Pancreas (tissue), 10 donors: ENCODE results near the gene RNASEL. TPM values are rescaled to one million over a fixed set of nuclear protein-coding genes. Genes with fewer than 3 reads are reported as not detected.

Source experiments
- ATAC-seq, 4 donors: fragments of 200-7000 bp; cut with Tn5 transposase; one replicate each; pipeline versions ENCODE4 v1.8.0 to v1.9.1; 2020; ENCODE audit warnings: mild to moderate bottlenecking in 4 of 4, moderate library complexity in 4 of 4
- DNase-seq, 6 donors: peaks; one replicate each; pipeline ENCODE4 v3.0.0-alpha.2; 2020
- FAIRE-seq: peaks from 2 replicates; lab custom pipeline; 2012; peaks lifted over from hg19 to GRCh38; lab: Jason Lieb, UNC
- H3K27ac ChIP-seq, 4 donors: fragments of 200-600 bp; sonication (generic); 1 replicate in 3 of 4; 2 replicates in 1 of 4; pipeline versions ENCODE4 v1.5.0 to v1.8.0; 2020
- H3K27me3 ChIP-seq, 4 donors: fragments of 200-600 bp; one replicate each; pipeline ENCODE4 v1.8.0; 2021
- H3K36me3 ChIP-seq, 3 donors: fragments of 200-600 bp; sonication (generic) in 1 of 3; one replicate each; pipeline versions ENCODE4 v1.5.0 to v1.8.0; 2020 to 2021
- H3K4me1 ChIP-seq, 3 donors: fragments of 200-600 bp; one replicate each; pipeline ENCODE4 v1.8.0; 2021
- H3K4me3 ChIP-seq, 4 donors: fragments of 200-600 bp; sonication (generic) in 2 of 4; one replicate each; pipeline versions ENCODE4 v1.5.0 to v1.8.0; 2020 to 2021
- H3K9me3 ChIP-seq, 4 donors: fragments of 200-600 bp; one replicate each; pipeline ENCODE4 v1.8.0; 2021
- CTCF ChIP-seq, 4 donors: fragments of 200-600 bp; sonication (generic) in 3 of 4; IDR thresholded peaks; one replicate each; pipeline versions ENCODE4 v1.5.0 to v1.8.0; 2021; ENCODE audit warnings: antibody characterized with exemption in 4 of 4
- WGBS, 2 donors: extraction: QIAGEN DNeasy Blood & Tissue Kit; methylation state at CpG; one replicate each; pipeline ENCODE4 v1.1.7; 2013; 5-methylcytosine and 5-hydroxymethylcytosine counted together
- intact Hi-C, 3 donors: fragments of 100-400 bp; cut with DNase I; formaldehyde crosslinking; loops; one replicate each; pipeline versions ENCODE4 v1.11.1 to v1.14.2; 2022
- polyA plus RNA-seq, 2 donors: library from polyadenylated mRNA; stranded (reverse); fragments of 200-250 nt; gene quantifications; one replicate each; pipeline ENCODE4 v1.2.3, GENCODE V29; 2013
- total RNA-seq, 6 donors: library from RNA; stranded (reverse); fragmentation: NEBNext Ultra II Directional in 4 of 6; extraction: Animal tissue kit (Norgen Biotek cat#: 25700) in 4 of 6; gene quantifications; one replicate each; pipeline versions ENCODE4 v1.2.1 to v1.2.4, GENCODE V29; 2021 to 2023
- donor health status: healthy with polysubstance abuse.
- donor health status: DM: no; HTN: no; CAD: no; lungs with moderate emphysema.
- donor health status: DM: no; HTN: no; CAD: no.
- donor health status: control.
- donor health status: control.
- donor health status: Bipolar disorder and iron deficiency.
- donor health status: DM: yes; HTN: yes; CAD: no.
- donor health status: DM: no; HTN: no; CAD: no.
- donor health status: DM: no; HTN: no; CAD: no.
- donor health status: DM: yes; HTN: yes; CAD: no.

The RNASEL gene
- total and polyA plus RNA-seq, 8 donors: 1.1 to 7.0 (median 2.7) TPM

DNA sequence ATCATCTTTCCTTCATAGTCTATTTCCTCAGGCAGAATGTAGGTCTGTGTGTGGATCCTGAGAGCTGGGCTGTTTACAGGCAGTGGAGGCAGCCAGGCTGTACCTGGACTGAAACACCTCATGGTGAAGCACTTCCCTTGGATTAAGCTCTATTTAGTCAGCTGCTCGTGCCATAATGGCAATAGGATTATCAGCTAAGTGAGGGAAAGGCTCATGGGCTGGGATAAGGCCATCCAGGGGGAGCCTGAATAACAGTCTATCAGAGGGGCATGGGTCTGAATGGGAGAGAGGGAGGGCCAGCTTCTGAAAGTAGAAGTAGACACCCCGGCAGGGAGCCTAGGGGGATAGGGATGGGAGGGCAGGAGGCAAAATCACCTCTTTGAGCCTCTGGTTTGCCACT, 8.3 kb downstream of the RNASEL start:
- Histone ChIP-seq H3K36me3 (peaks cover 0 to 37% (median 0%) of the 10 kb centered on the region in 3 donors), H3K4me1 (no peaks in the 10 kb centered on the region), H3K27ac (no peak overlapping the region), H3K4me3 (no peak overlapping the region), H3K9me3 (no peaks in the 10 kb centered on the region), H3K27me3 (no peaks in the 10 kb centered on the region)
- ATAC-seq (no peak), FAIRE-seq (no peak), DNase-seq (no peak)
- 90% methylated on average over 2 of the region's 2 CpGs for WGBS, 2 donors
- intact Hi-C loops: loop anchor here in 1 of 3 donors (10.0 kb wide), 1 partner anchor 496 kb away; no protein-coding TSS in a partner anchor
- TF ChIP-seq CTCF (IDR thresholded peaks at IDR 0.05): no peak

DNA sequence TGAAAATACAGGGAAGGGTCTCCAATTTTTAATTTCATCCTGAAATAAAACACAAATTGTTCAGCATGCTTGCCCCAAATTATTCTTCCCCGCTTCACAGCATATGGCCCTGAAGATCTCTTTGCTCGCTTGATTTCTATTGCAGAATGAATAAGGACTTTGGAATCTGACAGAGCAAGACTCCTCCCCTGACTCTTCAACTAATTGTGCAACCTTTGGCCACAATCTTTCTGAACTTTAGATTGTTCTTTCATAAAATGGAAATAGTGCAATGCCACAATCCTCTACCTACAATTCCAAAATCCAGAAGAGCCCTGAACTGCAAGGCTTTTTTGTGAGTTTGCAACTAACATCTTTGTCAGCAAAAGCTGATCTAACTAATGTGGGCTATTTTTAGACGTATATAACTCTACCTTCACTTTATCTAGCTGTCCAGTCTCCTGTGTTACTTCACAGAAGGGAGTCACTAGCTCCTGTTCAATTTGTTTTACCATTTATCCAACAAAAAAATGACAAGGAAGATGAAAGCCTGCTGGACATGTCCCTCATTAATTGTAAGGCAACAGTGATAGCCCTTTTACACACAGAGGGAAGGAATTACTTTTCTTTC, 13.4 kb downstream of the RNASEL start:
- 73 to 74% methylated on average over 3 of the region's 3 CpGs for WGBS, 2 donors
- Histone ChIP-seq H3K4me3 (no peak overlapping the region), H3K9me3 (no peaks in the 10 kb centered on the region), H3K36me3 (peaks cover 0 to 17% (median 4%) of the 10 kb centered on the region in 3 donors), H3K4me1 (no peaks in the 10 kb centered on the region), H3K27me3 (no peaks in the 10 kb centered on the region), H3K27ac (no peak overlapping the region)
- DNase-seq: no peak
- peak in 3 of 4 donors; percentile 30 to 58 (median 44) for ATAC-seq
- intact Hi-C loops: no loop called here
- TF ChIP-seq CTCF (IDR thresholded peaks at IDR 0.05): no peak
- FAIRE-seq: no peak

DNA sequence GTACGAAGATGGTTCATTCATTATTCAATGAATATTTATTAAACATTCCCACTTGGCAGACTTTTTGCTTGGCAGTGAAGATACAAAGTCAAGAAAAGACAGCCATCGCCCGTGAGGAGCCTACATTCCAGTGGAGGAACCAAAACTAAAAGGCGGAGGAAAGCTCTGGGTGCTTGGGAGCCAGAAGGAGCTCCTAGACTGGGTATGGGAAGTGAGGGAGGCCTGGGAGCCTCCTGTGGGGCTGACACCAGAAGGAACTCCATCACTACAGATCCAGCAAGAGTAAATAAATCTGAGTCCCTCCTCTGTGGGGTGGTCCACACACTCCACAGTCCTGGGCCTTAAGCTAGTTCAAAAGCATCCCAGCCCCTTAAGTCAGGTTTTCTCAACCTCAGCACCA, 14.9 kb downstream of the RNASEL start:
- Histone ChIP-seq H3K4me1 (no peaks in the 10 kb centered on the region), H3K27me3 (no peaks in the 10 kb centered on the region), H3K9me3 (no peaks in the 10 kb centered on the region), H3K4me3 (no peak overlapping the region), H3K36me3 (peaks cover 0 to 6% (median 4%) of the 10 kb centered on the region in 3 donors), H3K27ac (no peak overlapping the region)
- no peak for DNase-seq
- no peak for ATAC-seq
- WGBS, 2 donors: 90 to 96% methylated on average over 4 of the region's 4 CpGs
- intact Hi-C loops: no loop called here
- no peak for FAIRE-seq
- no peak for TF ChIP-seq CTCF (IDR thresholded peaks at IDR 0.05)

DNA sequence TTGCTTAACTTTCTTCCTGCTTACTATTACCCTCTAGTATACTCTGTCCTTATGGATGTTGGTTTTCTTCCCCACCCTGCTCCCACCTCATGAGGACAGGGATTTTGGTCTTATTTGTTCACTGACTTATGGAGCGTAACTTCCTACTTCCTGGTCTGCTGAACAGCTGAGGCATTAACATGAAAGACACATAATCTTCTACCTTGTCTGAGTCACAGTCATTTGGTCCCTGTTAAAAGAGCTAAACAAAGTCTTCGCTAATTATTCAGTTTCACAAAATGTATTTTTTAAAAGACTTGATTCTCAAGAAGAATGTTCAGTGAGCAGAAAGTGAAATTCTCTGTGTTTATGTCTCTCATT, 18.5 kb downstream of the RNASEL start:
- no peak overlapping the region for H3K4me3 ChIP-seq
- H3K36me3 ChIP-seq: peaks cover 0 to 4% (median 0%) of the 10 kb centered on the region in 3 donors
- no peaks in the 10 kb centered on the region for H3K9me3 ChIP-seq
- ATAC-seq: peak in 1 of 4 donors; percentile 11
- no peak for FAIRE-seq
- no peaks in the 10 kb centered on the region for H3K4me1 ChIP-seq
- intact Hi-C loops: no loop called here
- DNase-seq: no peak
- no peak overlapping the region for H3K27ac ChIP-seq
- no peak for TF ChIP-seq CTCF (IDR thresholded peaks at IDR 0.05)
- 93% methylated on average over 2 of the region's 2 CpGs for WGBS, 2 donors
- no peaks in the 10 kb centered on the region for H3K27me3 ChIP-seq

DNA sequence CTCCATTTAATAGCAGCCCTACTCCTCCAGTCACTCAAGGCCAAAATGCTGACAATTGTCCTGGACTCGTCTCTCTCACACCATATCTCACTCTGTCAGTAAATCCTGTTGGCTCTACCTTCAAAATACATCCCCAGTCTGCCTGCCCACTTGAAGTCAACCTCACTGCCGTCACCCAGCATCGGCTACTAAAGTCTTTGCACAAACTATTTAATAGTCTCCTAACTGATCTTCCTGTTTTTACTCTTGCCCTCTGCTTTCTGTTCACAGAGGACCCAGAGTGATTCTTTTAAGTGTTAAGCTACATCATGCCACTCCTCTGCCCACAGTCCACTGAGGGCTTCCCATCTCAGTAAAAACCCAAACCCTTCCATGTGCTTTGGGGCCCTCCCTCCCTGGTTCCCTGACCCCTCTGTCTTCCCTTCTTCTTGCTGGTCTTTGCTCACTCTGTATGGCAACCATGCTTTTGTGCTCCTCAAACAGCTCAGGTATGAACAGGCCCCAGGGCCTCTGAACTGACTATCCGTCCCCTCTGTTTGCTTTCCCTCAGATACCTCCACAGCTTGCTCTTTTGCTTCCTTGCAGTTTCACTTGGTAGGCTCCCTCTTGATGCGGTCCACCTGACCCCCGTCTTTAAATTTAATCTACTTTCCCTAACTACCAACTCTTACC, 19.0 kb downstream of the RNASEL start:
- H3K36me3 ChIP-seq: peaks cover 0 to 4% (median 0%) of the 10 kb centered on the region in 3 donors
- TF ChIP-seq CTCF (IDR thresholded peaks at IDR 0.05): no peak
- ATAC-seq: no peak
- no peaks in the 10 kb centered on the region for H3K27me3 ChIP-seq
- DNase-seq: no peak
- H3K9me3 ChIP-seq: no peaks in the 10 kb centered on the region
- 80 to 86% methylated on average over 6 of the region's 6 CpGs for WGBS, 2 donors
- no peaks in the 10 kb centered on the region for H3K4me1 ChIP-seq
- no peak overlapping the region for H3K27ac ChIP-seq
- H3K4me3 ChIP-seq: no peak overlapping the region
- intact Hi-C loops: no loop called here
- FAIRE-seq: no peak
